ENCODE measurements around the gene EIF4B. TPM values are rescaled to one million over a fixed set of nuclear protein-coding genes. Genes with fewer than 3 reads are reported as not detected.

Gene EIF4B
- total RNA-seq, 1 donor from 2014 or later: 181 TPM

DNA sequence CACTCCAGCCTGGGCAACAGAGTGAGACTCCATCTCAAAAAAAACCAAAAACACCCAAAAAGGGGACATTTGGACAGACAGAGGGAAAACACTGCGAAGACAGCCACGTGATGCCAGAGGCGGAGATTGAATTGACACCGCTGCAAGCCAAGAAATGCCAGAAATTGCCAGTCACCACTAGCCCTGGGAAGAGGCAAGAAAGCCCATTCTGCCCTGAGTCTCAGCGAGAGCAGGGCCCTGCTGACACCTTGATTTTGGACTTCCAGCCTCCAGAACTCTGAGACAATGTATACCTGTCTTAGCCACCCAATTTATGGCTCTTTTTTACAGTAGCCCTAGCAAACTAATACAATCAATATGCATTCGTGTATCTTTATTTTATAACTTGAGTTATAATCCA, 83.8 kb downstream of the EIF4B start:
- Histone ChIP-seq H3K27ac (no peak overlapping the region), H3K27me3 (no peaks in the 10 kb centered on the region), H3K36me3 (no peaks in the 10 kb centered on the region), H3K4me3 (no peak overlapping the region), H3K4me1 (no peaks in the 10 kb centered on the region), H3K9me3 (no peaks in the 10 kb centered on the region)
- intact Hi-C loops (cut with DNase I): no loop called here
- DNase-seq (ENCODE audit: low spot score in 2 of 2): no peak
- TF ChIP-seq, protein P1, sequence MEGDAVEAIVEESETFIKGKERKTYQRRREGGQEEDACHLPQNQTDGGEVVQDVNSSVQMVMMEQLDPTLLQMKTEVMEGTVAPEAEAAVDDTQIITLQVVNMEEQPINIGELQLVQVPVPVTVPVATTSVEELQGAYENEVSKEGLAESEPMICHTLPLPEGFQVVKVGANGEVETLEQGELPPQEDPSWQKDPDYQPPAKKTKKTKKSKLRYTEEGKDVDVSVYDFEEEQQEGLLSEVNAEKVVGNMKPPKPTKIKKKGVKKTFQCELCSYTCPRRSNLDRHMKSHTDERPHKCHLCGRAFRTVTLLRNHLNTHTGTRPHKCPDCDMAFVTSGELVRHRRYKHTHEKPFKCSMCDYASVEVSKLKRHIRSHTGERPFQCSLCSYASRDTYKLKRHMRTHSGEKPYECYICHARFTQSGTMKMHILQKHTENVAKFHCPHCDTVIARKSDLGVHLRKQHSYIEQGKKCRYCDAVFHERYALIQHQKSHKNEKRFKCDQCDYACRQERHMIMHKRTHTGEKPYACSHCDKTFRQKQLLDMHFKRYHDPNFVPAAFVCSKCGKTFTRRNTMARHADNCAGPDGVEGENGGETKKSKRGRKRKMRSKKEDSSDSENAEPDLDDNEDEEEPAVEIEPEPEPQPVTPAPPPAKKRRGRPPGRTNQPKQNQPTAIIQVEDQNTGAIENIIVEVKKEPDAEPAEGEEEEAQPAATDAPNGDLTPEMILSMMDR (IDR thresholded peaks at IDR 0.05): no peak

DNA sequence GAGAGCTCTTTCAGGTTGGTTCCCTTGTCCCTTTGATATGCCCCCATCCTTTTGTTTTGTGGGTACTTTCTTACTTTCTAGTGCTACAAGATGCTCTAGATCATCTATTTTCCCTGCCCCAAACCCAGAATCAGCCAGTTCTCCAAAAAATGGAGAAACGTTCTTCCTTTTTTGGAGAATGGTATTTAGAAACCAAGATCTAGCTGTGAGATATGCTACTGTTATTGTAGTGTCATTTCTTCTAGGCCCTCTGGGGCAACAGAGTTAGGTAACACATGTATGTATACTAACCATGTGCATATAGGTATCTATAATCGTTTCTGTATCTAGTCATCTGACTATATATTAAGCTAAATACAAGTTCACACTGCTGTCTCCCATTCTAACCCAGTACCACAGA, 84.3 kb downstream of the EIF4B start:
- H3K36me3 ChIP-seq: no peaks in the 10 kb centered on the region
- no peak overlapping the region for H3K4me3 ChIP-seq
- H3K9me3 ChIP-seq: no peaks in the 10 kb centered on the region
- H3K27ac ChIP-seq: no peak overlapping the region
- DNase-seq (ENCODE audit: low spot score in 2 of 2): no peak
- H3K4me1 ChIP-seq: peaks cover 0 to under 1% of the 10 kb centered on the region in 2 donors
- intact Hi-C loops (cut with DNase I): no loop called here
- no peaks in the 10 kb centered on the region for H3K27me3 ChIP-seq
- TF ChIP-seq, protein P1 (IDR thresholded peaks at IDR 0.05): no peak

DNA sequence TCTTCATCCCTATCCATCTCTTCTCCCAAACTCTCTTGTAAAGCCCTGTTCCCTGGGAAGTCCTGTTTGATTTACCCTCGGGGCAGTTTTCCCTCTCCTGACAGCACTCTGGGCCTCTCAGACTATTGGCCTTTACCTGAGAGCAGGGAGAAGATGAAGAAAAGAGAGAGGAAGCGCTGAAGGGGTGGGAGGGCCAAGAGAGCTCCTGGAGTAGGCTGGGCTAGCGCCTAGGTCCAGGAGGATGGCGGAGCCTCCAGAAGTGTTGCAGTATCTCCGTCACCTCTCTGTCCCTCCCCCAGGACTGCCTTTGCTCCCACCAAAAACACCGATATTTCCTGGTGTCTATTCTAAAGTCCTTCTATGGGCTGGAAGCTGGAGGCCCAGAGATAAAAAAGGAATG, 85.5 kb downstream of the EIF4B start:
- no peak overlapping the region for H3K27ac ChIP-seq
- TF ChIP-seq, protein P1 (IDR thresholded peaks at IDR 0.05): no peak
- H3K4me3 ChIP-seq: no peak overlapping the region
- no peaks in the 10 kb centered on the region for H3K27me3 ChIP-seq
- intact Hi-C loops (cut with DNase I): no loop called here
- no peaks in the 10 kb centered on the region for H3K9me3 ChIP-seq
- no peaks in the 10 kb centered on the region for H3K36me3 ChIP-seq
- peaks cover 0 to 7% of the 10 kb centered on the region in 2 donors for H3K4me1 ChIP-seq
- no peak for DNase-seq (ENCODE audit: low spot score in 2 of 2)

Other genes with a start within 250 kb of the EIF4B start
- gene KRT76, start 229.1 kb upstream of the EIF4B start, total RNA-seq: not detected
- not detected for gene KRT3, start 210.3 kb upstream of the EIF4B start, total RNA-seq
- gene KRT4, start 192.3 kb upstream of the EIF4B start, total RNA-seq: not detected
- not detected for gene KRT79, start 172.1 kb upstream of the EIF4B start, total RNA-seq
- not detected for gene KRT78, start 157.5 kb upstream of the EIF4B start, total RNA-seq
- 54.3 TPM for gene KRT8, start 101.4 kb upstream of the EIF4B start, total RNA-seq
- 285 TPM for gene KRT18, start 57.3 kb upstream of the EIF4B start, total RNA-seq
- gene TNS2, start 43.6 kb downstream of the EIF4B start, total RNA-seq: 608 TPM
- gene SPRYD3, start 72.9 kb downstream of the EIF4B start, total RNA-seq: 48.6 TPM
- 1,664 TPM for gene IGFBP6, start 91.2 kb downstream of the EIF4B start, total RNA-seq
- not detected for gene SOAT2, start 97.0 kb downstream of the EIF4B start, total RNA-seq
- gene ZNF740, start 174.3 kb downstream of the EIF4B start, total RNA-seq: 5.9 TPM
- gene CSAD, start 174.5 kb downstream of the EIF4B start, total RNA-seq: 30.7 TPM
- gene ITGB7, start 200.8 kb downstream of the EIF4B start, total RNA-seq: 1.6 TPM
- gene RARG, start 225.8 kb downstream of the EIF4B start, total RNA-seq: 29.8 TPM

All from ascending aorta (tissue), 2 donors.